Activated T-cell treated with anti-CD3 and anti-CD28 coated beads, Interleukin-2, amount 50 U/mL, for 4 hours (primary cell): Measurements from ENCODE around the gene GLRA3. TPM values are rescaled to one million over a fixed set of nuclear protein-coding genes. Genes with fewer than 3 reads are reported as not detected.
"Not testable (repeated sequence)": the region's sequence is repeated elsewhere in the genome, so short reads cannot be mapped to it uniquely, and the experiment has no call there.

Source experiments
- ATAC-seq, 2 donors: fragments of 200-7000 bp; cut with Tn5 transposase; one replicate each; pipeline ENCODE4 v1.10.0; 2021
- DNase-seq: peaks from one replicate; pipeline ENCODE4 v3.0.0-alpha.2; 2020
- H3K27me3 Mint-ChIP-seq: one replicate; pipeline ENCODE4 v1.8.0; 2021; ENCODE audit warnings: low read depth, mixed read lengths
- H3K36me3 Mint-ChIP-seq: one replicate; pipeline ENCODE4 v1.8.0; 2022; ENCODE audit warnings: mixed read lengths; ENCODE audit not compliant: insufficient read depth
- H3K4me1 Mint-ChIP-seq: one replicate; pipeline ENCODE4 v1.8.0; 2021; ENCODE audit warnings: low read depth, mixed read lengths
- H3K4me3 Mint-ChIP-seq: one replicate; pipeline ENCODE4 v1.8.0; 2021; ENCODE audit warnings: mild to moderate bottlenecking, moderate library complexity, mixed read lengths
- H3K9me3 Mint-ChIP-seq: one replicate; pipeline ENCODE4 v1.8.0; 2021; ENCODE audit warnings: mixed read lengths
- total RNA-seq, 3 donors: library from RNA; stranded (reverse); gene quantifications; one replicate each; pipeline ENCODE4 v1.2.1, GENCODE V29; 2021

GLRA3 gene
- total RNA-seq, 3 donors from 2014 or later, result not detected

DNA sequence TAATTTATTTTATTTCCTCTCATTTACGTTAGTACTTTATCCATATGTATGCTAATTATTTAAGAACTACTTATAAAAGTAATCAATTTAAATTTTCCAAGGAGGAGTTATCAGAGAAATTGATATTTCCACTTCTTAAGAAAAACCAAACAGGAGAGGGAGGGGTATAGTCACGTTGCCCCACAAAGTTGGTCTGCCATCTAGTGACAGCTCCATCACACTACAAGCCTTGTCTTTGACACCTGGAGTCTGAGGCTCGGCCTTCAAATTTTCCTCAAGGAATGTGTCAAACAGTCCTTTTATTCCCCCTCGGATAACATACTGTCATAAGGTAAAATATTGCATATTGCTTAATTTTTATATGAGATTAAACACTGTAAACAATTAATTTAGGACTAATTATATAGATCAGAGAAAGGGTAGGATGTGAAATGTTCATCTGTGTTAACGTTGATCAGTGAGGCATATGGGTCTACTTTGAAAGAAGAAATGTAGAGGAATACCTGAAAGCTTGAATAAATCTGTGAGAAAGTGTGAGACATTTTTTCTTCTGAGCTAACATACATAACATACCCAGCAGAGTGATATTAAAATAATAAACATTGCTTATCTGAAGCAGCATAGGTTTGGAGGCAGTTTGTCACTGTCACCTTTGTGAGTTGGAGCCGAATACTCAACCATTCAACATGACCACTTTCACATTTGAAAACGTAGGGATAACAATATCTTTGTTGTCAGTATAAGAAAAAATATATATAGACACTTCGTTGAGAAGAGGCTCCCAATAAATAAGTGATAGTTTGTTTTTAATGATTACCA is 114.4 kb downstream of the GLRA3 start:
- no peaks in the 10 kb centered on the region for H3K36me3 Mint-ChIP-seq
- no peak overlapping the region for H3K4me3 Mint-ChIP-seq
- H3K9me3 Mint-ChIP-seq, result no peaks in the 10 kb centered on the region
- no peak for ATAC-seq
- H3K27me3 Mint-ChIP-seq, result no peaks in the 10 kb centered on the region
- H3K4me1 Mint-ChIP-seq, result no peaks in the 10 kb centered on the region
- no peak for DNase-seq

DNA sequence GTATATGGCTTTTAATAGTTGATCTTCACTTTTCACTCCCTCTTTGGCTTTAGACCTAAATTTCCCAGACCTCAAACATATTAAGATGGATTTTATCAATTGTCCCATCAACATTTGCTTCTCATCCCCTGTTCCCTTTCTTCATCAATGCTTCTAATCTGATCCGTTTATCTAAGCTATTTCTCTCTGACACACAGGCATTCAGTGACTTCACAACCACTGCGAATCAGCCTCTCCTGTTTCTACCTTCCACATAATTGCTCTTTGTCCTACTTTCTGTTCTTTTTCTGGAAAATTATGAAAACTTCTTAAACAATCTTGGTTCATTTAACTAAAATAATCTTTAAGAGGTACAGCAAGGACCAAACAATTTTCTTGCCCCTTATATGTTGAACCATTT is 115.2 kb downstream of the GLRA3 start:
- H3K27me3 Mint-ChIP-seq, result no peaks in the 10 kb centered on the region
- ATAC-seq (no peak), DNase-seq (no peak)
- no peak overlapping the region for H3K4me3 Mint-ChIP-seq
- H3K36me3 Mint-ChIP-seq, result no peaks in the 10 kb centered on the region
- no peaks in the 10 kb centered on the region for H3K9me3 Mint-ChIP-seq
- H3K4me1 Mint-ChIP-seq, result no peaks in the 10 kb centered on the region

DNA sequence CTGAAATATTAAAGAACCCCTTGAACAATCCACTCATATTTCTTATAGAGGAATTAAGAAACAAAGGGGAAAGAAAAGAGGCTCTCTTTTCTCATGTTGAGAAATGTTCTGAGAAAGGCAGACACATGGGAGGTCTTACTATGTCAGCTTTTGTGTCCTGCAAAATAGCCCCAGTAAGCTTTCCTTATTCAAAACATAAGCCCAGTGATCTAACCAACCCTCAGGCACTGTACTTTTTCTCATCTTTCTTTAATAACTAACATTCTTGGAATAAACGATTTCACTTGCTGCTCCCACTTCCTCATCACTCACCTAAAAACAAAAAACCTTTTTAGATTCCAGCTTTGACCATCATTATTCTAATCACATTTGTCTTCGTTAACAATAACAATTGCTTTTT is 115.9 kb downstream of the GLRA3 start:
- Mint-ChIP-seq H3K4me1 (no peaks in the 10 kb centered on the region), H3K9me3 (no peaks in the 10 kb centered on the region), H3K4me3 (no peak overlapping the region), H3K27me3 (no peaks in the 10 kb centered on the region), H3K36me3 (no peaks in the 10 kb centered on the region)
- ATAC-seq, result no peak
- DNase-seq, result no peak

DNA sequence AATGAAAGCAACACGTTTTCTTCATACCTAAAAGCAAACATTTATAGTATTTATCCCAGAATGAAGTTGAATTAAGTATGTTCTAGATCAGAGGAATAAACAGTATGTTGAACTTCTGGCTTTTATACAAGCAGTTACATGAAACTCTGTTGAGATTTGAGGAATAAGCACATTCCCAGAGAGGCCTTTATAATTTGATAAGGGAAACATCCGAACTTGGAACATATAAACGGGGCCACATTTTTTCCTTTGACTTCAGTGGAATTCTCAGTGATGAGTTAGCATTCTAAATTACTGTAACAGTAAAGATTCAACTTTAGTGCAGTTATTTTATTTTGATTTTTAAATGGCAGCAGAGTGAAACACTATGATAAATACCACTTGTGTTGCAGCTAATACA is 119.5 kb downstream of the GLRA3 start:
- Mint-ChIP-seq H3K4me3 (no peak overlapping the region), H3K27me3 (no peaks in the 10 kb centered on the region), H3K36me3 (no peaks in the 10 kb centered on the region), H3K9me3 (no peaks in the 10 kb centered on the region), H3K4me1 (no peaks in the 10 kb centered on the region)
- ATAC-seq (no peak), DNase-seq (no peak)

DNA sequence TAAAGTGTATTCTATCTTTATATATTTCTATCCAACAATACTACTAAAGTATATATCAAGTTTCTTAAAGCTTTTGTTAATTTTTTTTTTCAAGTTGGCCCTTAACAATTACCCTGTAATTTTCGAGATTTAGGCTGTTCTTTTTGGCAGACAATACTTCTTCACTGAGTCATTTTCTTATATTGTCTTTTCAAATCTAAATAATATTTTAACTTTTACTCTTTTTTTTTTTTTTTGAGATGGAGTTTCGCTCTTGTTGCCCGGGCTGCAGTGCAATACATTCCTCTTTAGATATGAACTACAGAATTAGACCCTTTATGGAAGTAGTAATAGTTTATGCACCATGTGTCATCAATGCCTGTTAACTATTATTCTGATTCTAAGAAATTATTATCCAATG is 120.7 kb downstream of the GLRA3 start:
- DNase-seq, result no peak
- no peak for ATAC-seq
- no peak overlapping the region for H3K4me3 Mint-ChIP-seq
- H3K36me3 Mint-ChIP-seq, result no peaks in the 10 kb centered on the region
- no peaks in the 10 kb centered on the region for H3K4me1 Mint-ChIP-seq
- H3K9me3 Mint-ChIP-seq, result no peaks in the 10 kb centered on the region
- H3K27me3 Mint-ChIP-seq, result no peaks in the 10 kb centered on the region

DNA sequence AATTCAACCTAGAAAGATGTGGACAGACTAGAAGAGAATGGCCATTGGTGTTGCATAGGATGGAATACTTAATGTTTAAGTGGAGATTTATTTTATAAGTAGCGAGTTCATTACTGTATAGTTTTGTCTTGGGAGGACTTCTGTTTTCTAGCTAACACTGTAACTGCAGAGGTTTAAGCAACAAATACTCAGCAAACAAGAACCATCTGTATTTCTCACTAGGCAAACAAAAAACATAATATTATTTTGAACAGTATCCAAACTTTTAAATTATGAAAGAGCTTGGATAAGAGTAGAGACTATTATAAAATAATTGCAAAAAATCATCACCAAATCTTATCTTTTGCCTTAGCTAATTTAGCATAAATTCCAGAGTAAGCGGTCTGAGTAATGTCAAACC is 121.1 kb downstream of the GLRA3 start:
- Mint-ChIP-seq H3K9me3 (no peaks in the 10 kb centered on the region), H3K4me3 (no peak overlapping the region), H3K27me3 (no peaks in the 10 kb centered on the region), H3K36me3 (no peaks in the 10 kb centered on the region), H3K4me1 (no peaks in the 10 kb centered on the region)
- DNase-seq, result no peak
- no peak for ATAC-seq

DNA sequence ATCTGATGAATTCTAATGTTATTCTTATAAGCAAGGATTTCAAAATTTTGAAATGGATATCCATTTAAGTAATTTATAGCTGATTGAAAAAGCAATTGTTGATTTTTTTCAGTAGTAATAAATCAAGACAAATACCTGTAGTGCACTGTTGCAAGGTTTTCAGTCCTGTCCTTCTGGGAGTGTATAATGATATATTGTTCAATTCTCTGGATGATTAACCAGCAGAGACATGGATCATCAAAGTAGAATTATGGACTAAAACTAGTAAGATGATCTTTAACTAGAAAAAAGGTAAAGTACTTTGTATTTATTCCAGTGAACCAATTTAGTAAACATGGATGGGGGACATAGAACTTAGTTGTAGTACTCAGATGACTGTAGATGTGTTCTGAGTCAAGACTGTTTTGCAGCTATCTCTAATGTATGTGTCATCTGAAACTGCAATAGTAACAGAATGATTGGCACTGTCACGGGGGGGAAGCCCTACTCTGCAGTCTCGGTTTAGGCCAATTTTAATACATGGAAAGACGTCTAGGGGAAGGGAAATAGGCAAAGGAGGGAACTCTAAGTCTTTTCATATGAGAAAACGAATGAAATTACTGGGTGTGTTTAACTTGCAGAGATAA is 121.9 kb downstream of the GLRA3 start:
- ATAC-seq, result peak; percentile 62 to 83
- no peak for DNase-seq
- Mint-ChIP-seq H3K36me3 (no peaks in the 10 kb centered on the region), H3K27me3 (no peaks in the 10 kb centered on the region), H3K9me3 (no peaks in the 10 kb centered on the region), H3K4me3 (no peak overlapping the region), H3K4me1 (no peaks in the 10 kb centered on the region)

DNA sequence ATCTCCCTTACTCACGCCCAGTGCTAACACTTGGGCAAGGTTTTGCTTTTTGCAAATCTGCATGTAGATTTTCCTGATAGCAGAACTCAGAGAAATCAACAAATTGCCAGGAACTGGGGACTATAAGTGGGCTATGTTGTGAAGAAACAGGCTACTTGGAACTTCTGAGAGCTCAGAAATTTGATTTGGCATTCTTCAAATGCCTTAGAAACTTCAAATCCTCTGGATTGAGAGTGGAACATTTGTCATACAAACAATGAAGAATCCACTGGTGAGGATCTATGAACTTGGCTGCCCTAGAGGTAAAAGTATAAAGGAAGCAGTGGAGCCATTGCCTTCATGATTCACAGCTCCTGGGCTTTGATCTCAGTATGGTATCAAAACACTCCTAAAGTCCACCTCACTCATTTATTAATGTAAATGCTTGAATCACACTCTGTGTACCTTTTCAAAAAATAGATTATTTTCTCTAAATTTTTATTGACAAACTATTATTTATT is 126.0 kb downstream of the GLRA3 start:
- Mint-ChIP-seq H3K4me1 (no peaks in the 10 kb centered on the region), H3K36me3 (no peaks in the 10 kb centered on the region), H3K4me3 (no peak overlapping the region), H3K9me3 (no peaks in the 10 kb centered on the region), H3K27me3 (no peaks in the 10 kb centered on the region)
- ATAC-seq (no peak), DNase-seq (no peak)

DNA sequence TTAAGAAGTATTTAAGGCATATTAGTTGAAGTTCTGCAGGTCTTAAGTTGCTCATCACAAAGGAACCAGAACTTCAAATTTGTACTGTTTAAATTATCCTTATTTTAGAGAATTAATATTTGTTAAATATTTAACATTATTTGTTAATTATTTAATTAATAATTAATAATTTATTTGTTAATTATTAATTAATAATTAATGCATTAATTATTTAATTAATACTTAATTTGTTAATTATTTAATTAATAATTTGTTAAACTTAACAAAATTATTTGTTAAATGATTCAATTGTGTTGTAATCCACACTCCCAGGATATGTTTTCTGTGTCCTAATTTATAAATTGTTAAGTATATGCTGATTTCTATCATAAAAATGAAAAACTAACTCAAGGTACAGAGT is 129.4 kb downstream of the GLRA3 start:
- Mint-ChIP-seq H3K4me1 (no peaks in the 10 kb centered on the region), H3K4me3 (no peak overlapping the region), H3K27me3 (no peaks in the 10 kb centered on the region), H3K9me3 (no peaks in the 10 kb centered on the region), H3K36me3 (no peaks in the 10 kb centered on the region)
- no peak for ATAC-seq
- no peak for DNase-seq

DNA sequence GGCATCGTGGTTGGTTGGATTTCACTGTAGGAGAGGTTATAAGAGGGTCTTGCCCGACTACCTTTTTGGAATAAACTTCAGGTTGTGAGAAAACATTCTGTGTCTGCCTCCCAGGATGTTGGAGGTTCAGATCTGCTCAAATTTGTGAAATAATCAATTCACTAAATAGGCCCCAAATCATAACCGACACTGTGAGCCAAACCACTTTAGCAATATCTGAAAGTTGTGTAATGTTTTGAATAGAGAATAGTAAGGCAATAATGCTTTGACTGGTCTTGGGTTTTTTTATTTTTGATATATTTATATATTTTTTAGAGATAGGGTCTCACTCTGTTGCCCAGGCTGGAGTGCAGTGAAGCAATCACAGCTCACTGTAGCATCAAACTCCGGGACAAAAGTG is 131.2 kb downstream of the GLRA3 start:
- no peak for ATAC-seq

DNA sequence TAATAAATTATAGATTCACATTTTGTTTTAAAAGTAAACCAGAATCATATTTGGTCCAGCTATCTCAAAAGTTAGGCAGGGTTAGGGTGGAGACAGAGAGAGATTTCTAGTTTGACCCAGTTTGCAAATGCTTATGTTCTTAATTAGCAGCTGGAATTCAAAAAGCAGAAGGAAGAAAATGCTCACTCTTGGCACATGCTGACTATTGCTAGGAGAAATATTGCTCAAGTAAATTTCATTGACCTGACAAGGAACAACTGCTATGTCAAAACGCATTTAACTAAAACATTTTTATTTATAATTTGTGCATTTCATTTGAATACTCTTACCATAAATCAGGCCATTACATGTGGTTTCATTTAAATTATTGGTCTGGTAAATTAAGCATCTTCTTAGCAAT is 131.8 kb downstream of the GLRA3 start:
- no peak for DNase-seq
- Mint-ChIP-seq H3K9me3 (no peaks in the 10 kb centered on the region), H3K36me3 (no peaks in the 10 kb centered on the region), H3K27me3 (no peaks in the 10 kb centered on the region), H3K4me3 (no peak overlapping the region), H3K4me1 (no peaks in the 10 kb centered on the region)
- ATAC-seq, result no peak

More for the DNA sequence above, 131.2 kb downstream of the GLRA3 start:
- Mint-ChIP-seq H3K4me1 (no peaks in the 10 kb centered on the region), H3K4me3 (no peak overlapping the region), H3K36me3 (no peaks in the 10 kb centered on the region), H3K27me3 (no peaks in the 10 kb centered on the region), H3K9me3 (no peaks in the 10 kb centered on the region)
- no peak for DNase-seq

DNA sequence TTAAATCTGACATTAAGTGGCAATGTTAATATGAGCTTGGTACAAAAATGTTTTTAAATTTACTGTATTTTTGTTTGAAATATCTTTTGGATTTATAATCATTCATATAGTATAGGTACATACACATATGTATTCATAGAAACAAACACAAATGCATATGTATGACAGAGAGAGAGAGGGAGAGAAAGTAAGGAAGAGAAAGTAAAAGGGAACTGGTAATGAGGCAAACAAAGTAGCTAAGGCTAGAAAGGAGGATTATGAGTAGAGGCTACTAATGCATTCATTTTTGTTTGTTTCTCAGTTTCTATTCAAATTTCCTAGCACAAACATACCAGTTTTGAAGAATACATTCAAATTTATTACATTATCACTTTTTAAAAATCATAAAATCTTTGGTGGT is 132.4 kb downstream of the GLRA3 start:
- Mint-ChIP-seq H3K4me3 (no peak overlapping the region), H3K4me1 (no peaks in the 10 kb centered on the region), H3K36me3 (no peaks in the 10 kb centered on the region), H3K9me3 (no peaks in the 10 kb centered on the region), H3K27me3 (no peaks in the 10 kb centered on the region)
- DNase-seq (no peak), ATAC-seq (no peak)

DNA sequence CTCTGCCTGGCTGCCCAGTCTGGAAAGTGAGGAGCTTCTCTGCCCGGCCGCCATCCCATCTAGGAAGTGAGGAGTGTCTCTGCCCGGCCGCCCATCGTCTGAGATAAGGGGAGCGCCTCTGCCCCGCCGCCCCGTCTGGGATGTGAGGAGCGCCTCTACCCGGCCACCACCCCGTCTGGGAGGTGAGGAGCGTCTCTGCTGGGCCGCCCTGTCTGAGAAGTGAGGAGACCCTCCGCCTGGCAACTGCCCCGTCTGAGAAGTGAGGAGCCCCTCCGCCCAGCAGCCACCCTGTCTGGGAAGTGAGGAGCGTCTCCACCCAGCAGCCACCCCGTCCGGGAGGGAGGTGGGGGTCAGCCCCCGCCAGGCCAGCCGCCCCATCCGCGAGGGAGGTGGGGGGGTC is 137.2 kb downstream of the GLRA3 start:
- H3K4me1 Mint-ChIP-seq, H3K27me3 Mint-ChIP-seq, H3K4me3 Mint-ChIP-seq, ATAC-seq, DNase-seq, H3K36me3 Mint-ChIP-seq: not testable (repeated sequence)
- H3K9me3 Mint-ChIP-seq, result peaks cover 13% of the 10 kb centered on the region

DNA sequence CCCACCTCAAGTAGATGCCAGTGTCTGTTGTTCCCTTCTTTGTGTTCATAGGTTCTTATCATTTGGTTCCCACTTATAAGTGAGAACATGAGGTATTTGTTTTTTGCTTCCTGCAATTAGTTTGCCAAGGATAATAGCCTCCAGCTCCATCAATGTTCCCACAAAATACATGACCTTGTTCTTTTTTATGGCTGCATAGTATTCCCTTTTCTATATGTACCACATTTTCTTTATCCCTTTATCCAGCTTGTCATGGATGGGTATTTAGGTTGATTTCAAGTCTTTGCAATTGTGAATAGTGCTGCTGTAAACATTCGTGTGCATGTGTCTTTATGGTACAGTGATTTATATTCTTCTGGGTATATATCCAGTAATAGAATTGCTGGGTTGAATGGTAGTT is 138.4 kb downstream of the GLRA3 start:
- no peak overlapping the region for H3K4me3 Mint-ChIP-seq
- peaks cover 13% of the 10 kb centered on the region for H3K9me3 Mint-ChIP-seq
- no peaks in the 10 kb centered on the region for H3K27me3 Mint-ChIP-seq
- DNase-seq, result no peak
- no peak for ATAC-seq
- H3K36me3 Mint-ChIP-seq, result no peaks in the 10 kb centered on the region
- no peaks in the 10 kb centered on the region for H3K4me1 Mint-ChIP-seq

DNA sequence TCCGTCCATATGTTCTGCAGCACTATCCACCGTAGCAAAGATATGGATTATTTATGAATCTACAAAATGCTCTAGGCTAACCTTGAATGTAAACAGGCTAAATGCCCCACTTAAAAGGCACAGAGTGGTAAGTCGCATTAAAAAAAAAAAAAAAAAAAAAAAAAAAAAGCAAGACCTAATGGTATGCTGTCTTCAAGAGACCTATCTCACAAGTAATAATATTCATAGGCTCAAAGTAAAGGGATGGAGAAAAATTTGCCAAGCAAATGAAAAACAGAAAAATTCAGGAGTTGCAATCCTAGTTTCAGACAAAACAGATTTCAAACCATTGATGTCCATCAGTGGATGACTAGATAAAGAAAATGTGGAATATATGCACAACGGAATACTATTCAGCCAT is 139.4 kb downstream of the GLRA3 start:
- no peaks in the 10 kb centered on the region for H3K27me3 Mint-ChIP-seq
- H3K36me3 Mint-ChIP-seq, result no peaks in the 10 kb centered on the region
- no peaks in the 10 kb centered on the region for H3K4me1 Mint-ChIP-seq
- no peak for ATAC-seq
- no peak overlapping the region for H3K4me3 Mint-ChIP-seq
- H3K9me3 Mint-ChIP-seq, result peaks cover 13% of the 10 kb centered on the region
- DNase-seq, result no peak
